Tibial nerve (tissue), 4 donors: ENCODE results near the gene MRI1. TPM values are rescaled to one million over a fixed set of nuclear protein-coding genes. Genes with fewer than 3 reads are reported as not detected.
"Not testable (repeated sequence)": the region's sequence is repeated elsewhere in the genome, so short reads cannot be mapped to it uniquely, and the experiment has no call there.

ENCODE experiments used
- DNase-seq, 2 donors: peaks; one replicate each; pipeline ENCODE4 v3.0.0-alpha.2; 2019; ENCODE audit warnings: low spot score in 2 of 2
- H3K27ac ChIP-seq, 4 donors: fragments of 200-600 bp; sonication (generic) in 3 of 4; one replicate each; pipeline ENCODE4 v1.5.1; 2017 to 2019; ENCODE audit warnings: mild to moderate bottlenecking in 1 of 4
- H3K27me3 ChIP-seq, 2 donors: fragments of 200-600 bp; sonication (generic) in 1 of 2; one replicate each; pipeline versions ENCODE4 v1.5.1 to v1.6.0; 2017 to 2019
- H3K36me3 ChIP-seq, 3 donors: fragments of 200-600 bp; sonication (generic); one replicate each; pipeline ENCODE4 v1.5.1; 2018 to 2019
- H3K4me1 ChIP-seq, 4 donors: fragments of 200-600 bp; sonication (generic) in 3 of 4; one replicate each; pipeline ENCODE4 v1.5.1; 2017 to 2019
- H3K4me3 ChIP-seq, 4 donors: fragments of 200-600 bp; sonication (generic) in 3 of 4; one replicate each; pipeline ENCODE4 v1.5.1; 2017 to 2019; ENCODE audit warnings: mild to moderate bottlenecking in 1 of 4, moderate library complexity in 1 of 4
- H3K9me3 ChIP-seq, 4 donors: fragments of 200-600 bp; sonication (generic) in 3 of 4; one replicate each; pipeline ENCODE4 v1.5.1; 2017 to 2019
- EP300 ChIP-seq, 2 donors: sonication (generic); formaldehyde crosslinking; IDR thresholded peaks; one replicate each; pipeline ENCODE4 v1.6.1; 2017; ENCODE audit warnings: antibody characterized with exemption in 2 of 2, mild to moderate bottlenecking in 1 of 2
- POLR2A ChIP-seq, 2 donors: fragments of 450-650 bp; IDR thresholded peaks; one replicate each; pipeline ENCODE4 v1.6.1; 2017; ENCODE audit warnings: antibody characterized with exemption in 2 of 2, mild to moderate bottlenecking in 2 of 2, moderate library complexity in 2 of 2
- WGBS, 2 donors: methylation state at CpG; one replicate each; pipeline ENCODE4 v1.1.5; 2018; 5-methylcytosine and 5-hydroxymethylcytosine counted together
- total RNA-seq, 4 donors: library from RNA; depleted of rRNA; stranded (reverse); fragments of >200 nt; gene quantifications; one replicate each; pipeline ENCODE4 v1.1.0, GENCODE V29; 2016
- TF ChIP-seq, protein P1 (sequence below), 5 experiments: fragments of 200-600 bp in 3 of 5; fragments of 450-650 bp in 2 of 5; sonication (generic) in 3 of 5; IDR thresholded peaks; one replicate each; pipeline ENCODE4 v1.5.1; 2016 to 2019; ENCODE audit warnings: antibody characterized with exemption in 5 of 5, mild to moderate bottlenecking in 3 of 5, moderate library complexity in 2 of 5

The MRI1 gene
- total RNA-seq, 4 donors from 2014 or later, result 52.4 to 167 (median 94.4) TPM

DNA sequence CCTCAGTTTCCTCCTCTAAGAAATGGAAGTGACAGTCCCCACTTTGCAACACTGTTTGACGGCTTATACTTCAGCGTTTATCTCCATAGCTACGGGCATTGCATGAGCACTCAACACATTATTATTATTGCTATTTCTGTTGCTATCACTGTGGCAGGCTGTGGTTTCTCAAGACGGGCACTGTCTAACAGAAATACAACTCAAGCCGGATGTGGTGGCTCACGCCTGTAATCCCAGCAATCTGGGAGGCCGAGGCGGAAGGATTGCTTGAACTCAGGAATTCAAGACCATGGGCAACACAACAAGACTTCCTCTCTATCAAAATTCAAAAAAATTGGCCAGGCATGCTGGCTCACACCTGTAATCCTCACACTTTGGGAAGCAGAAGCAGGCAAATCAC, 26.0 kb downstream of the MRI1 start:
- no peak for DNase-seq
- WGBS, 2 donors, result 78 to 80% methylated on average over 8 of the region's 8 CpGs
- no peak for TF ChIP-seq POLR2A (IDR thresholded peaks at IDR 0.05)
- TF ChIP-seq, protein P1, sequence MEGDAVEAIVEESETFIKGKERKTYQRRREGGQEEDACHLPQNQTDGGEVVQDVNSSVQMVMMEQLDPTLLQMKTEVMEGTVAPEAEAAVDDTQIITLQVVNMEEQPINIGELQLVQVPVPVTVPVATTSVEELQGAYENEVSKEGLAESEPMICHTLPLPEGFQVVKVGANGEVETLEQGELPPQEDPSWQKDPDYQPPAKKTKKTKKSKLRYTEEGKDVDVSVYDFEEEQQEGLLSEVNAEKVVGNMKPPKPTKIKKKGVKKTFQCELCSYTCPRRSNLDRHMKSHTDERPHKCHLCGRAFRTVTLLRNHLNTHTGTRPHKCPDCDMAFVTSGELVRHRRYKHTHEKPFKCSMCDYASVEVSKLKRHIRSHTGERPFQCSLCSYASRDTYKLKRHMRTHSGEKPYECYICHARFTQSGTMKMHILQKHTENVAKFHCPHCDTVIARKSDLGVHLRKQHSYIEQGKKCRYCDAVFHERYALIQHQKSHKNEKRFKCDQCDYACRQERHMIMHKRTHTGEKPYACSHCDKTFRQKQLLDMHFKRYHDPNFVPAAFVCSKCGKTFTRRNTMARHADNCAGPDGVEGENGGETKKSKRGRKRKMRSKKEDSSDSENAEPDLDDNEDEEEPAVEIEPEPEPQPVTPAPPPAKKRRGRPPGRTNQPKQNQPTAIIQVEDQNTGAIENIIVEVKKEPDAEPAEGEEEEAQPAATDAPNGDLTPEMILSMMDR (IDR thresholded peaks at IDR 0.05), result no peak
- no peak for TF ChIP-seq EP300 (IDR thresholded peaks at IDR 0.05)
- Histone ChIP-seq H3K27me3 (no peaks in the 10 kb centered on the region), H3K4me3 (no peak overlapping the region), H3K9me3 (no peaks in the 10 kb centered on the region), H3K27ac (no peak overlapping the region), H3K4me1 (peaks cover 0 to 35% (median 15%) of the 10 kb centered on the region in 4 donors), H3K36me3 (no peaks in the 10 kb centered on the region)

DNA sequence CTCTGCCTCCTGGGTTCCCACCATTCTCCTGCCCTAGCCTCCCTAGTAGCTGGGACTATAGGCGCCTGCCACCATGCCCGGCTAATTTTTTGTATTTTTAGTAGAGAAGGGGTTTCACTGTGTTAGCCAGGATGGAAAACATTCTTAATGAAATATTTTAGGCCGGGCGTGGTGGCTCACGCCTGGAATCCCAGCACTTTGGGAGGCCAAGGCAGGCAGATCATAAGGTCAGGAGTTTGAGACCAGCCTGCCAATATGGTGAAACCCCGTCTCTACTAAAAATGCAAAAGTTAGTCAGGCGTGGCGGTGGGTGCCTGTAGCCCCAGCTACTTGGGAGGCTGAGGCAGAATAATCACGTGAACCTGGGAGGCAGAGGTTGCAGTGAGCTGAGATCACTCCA, 29.0 kb downstream of the MRI1 start:
- not testable (repeated sequence) for DNase-seq, H3K4me3 ChIP-seq, H3K9me3 ChIP-seq, H3K27me3 ChIP-seq, H3K36me3 ChIP-seq
- peaks cover 0 to 46% (median 26%) of the 10 kb centered on the region in 4 donors for H3K4me1 ChIP-seq
- 69 to 74% methylated on average over 9 of the region's 9 CpGs for WGBS, 2 donors
- peak overlapping the region in 1 of 4 donors; percentile 85 for H3K27ac ChIP-seq

DNA sequence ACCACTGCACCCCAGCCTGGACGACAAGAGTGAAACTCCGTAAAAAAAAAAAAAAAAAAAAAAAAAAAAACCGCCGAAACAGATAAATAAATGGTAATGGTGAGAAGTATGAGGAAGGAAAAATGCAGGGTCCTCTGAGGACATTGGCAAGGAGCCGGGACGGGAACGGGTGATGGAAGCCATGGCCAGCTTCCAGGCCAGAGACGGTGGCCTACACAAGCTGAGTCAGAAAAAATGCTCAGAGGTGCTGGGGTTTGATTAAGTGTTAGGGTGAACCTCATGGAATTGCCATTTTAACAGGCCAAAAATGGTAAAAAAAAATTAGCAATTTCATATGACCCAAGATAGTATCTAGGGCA, 30.1 kb downstream of the MRI1 start:
- no peaks in the 10 kb centered on the region for H3K27me3 ChIP-seq
- TF ChIP-seq POLR2A (IDR thresholded peaks at IDR 0.05) (no peak), EP300 (IDR thresholded peaks at IDR 0.05) (no peak)
- TF ChIP-seq, protein P1 (IDR thresholded peaks at IDR 0.05), result no peak
- H3K4me3 ChIP-seq, result peak overlapping the region; percentile 54 to 94 (median 72)
- 2 to 4% methylated on average over 8 of the region's 8 CpGs for WGBS, 2 donors
- peaks cover 0 to 39% (median 25%) of the 10 kb centered on the region in 4 donors for H3K4me1 ChIP-seq
- peak; percentile 58 to 86 for DNase-seq
- no peaks in the 10 kb centered on the region for H3K9me3 ChIP-seq
- peak overlapping the region; percentile 74 to 98 (median 86) for H3K27ac ChIP-seq
- H3K36me3 ChIP-seq, result no peaks in the 10 kb centered on the region

GRCh38 chr19:13794757-13795589, 30.7 kb downstream of the MRI1 start, which contains the start of gene ZSWIM4:
Gene ZSWIM4, plus strand, starts transcription at chr19:13795443. Its CDS starts 206 bp downstream, at chr19:13795649.
- peak; percentile 98 to 99 for DNase-seq
- Histone ChIP-seq H3K9me3 (no peaks in the 10 kb centered on the region), H3K27me3 (no peaks in the 10 kb centered on the region), H3K36me3 (no peaks in the 10 kb centered on the region), H3K27ac (peak within 1 kb of the TSS; percentile 85 to 98 (median 92)), H3K4me3 (peak within 1 kb of the TSS; percentile 54 to 94 (median 72)), H3K4me1 (peaks cover 0 to 39% (median 25%) of the 10 kb centered on the region in 4 donors)
- TF ChIP-seq EP300 (IDR thresholded peaks at IDR 0.05), result peak; percentile 46 to 76
- TF ChIP-seq, protein P1 (IDR thresholded peaks at IDR 0.05), result peak in 1 of 5 experiments; percentile 19
- TF ChIP-seq POLR2A (IDR thresholded peaks at IDR 0.05), result peak in 1 of 2 donors; percentile 61
- WGBS, 2 donors, result 0 to 1% methylated on average over 45 to 51 of the region's 71 CpGs

DNA sequence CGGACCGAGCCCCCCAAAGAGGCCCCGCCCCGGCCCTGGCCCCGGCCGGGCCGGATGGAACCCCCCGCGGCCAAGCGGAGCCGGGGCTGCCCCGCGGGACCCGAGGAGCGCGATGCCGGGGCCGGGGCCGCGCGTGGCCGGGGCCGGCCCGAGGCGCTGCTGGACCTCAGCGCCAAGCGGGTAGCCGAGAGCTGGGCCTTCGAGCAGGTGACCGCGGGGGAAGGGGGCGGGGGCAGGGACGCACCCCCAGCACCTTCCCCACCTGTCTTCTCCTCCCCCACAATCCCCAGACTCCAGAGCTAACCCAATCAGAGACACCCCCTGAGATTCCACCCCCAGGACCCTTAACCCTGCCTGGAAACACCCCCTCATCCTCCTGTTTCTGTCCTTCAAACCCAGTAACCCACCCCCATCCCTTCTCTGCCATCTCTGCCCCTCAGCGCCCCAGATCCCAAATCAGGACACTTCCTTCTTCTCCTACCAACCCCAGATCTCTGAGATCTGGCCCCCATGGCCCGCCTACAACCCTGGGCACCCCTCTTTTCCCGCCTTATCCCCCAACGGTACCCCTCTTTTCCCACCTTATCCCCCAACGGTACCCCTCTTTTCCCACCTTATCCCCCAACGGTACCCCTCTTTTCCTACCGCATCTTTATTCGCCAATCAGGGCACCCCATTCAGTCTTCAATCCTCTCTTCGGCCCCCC, 31.4 kb downstream of the MRI1 start:
- H3K27ac ChIP-seq, result peak overlapping the region; percentile 85 to 98 (median 92)
- WGBS, 2 donors, result 1 to 4% methylated on average over 20 to 33 of the region's 42 CpGs

More for the DNA sequence above, 31.4 kb downstream of the MRI1 start:
- no peak for DNase-seq
- H3K4me3 ChIP-seq, result peak overlapping the region; percentile 54 to 94 (median 70)
- peaks cover 0 to 39% (median 25%) of the 10 kb centered on the region in 4 donors for H3K4me1 ChIP-seq
- H3K9me3 ChIP-seq, result no peaks in the 10 kb centered on the region
- peaks cover 0 to under 1% (median 0%) of the 10 kb centered on the region in 3 donors for H3K36me3 ChIP-seq
- TF ChIP-seq, protein P1 (IDR thresholded peaks at IDR 0.05), result no peak
- TF ChIP-seq EP300 (IDR thresholded peaks at IDR 0.05), result no peak
- TF ChIP-seq POLR2A (IDR thresholded peaks at IDR 0.05), result no peak
- no peaks in the 10 kb centered on the region for H3K27me3 ChIP-seq
